HFFc6 (cell line): ENCODE results near the gene MSX2. TPM values are rescaled to one million over a fixed set of nuclear protein-coding genes. Genes with fewer than 3 reads are reported as not detected.

Experiments used
- DNase-seq: peaks from one replicate; pipeline ENCODE4 v3.0.0-alpha.2; 2018
- H3K27ac Mint-ChIP-seq: 2 replicates; pipeline ENCODE4 v1.8.0; 2020; ENCODE audit warnings: mild to moderate bottlenecking, mixed read lengths
- H3K27me3 Mint-ChIP-seq: 2 replicates; pipeline ENCODE4 v1.8.0; 2021; ENCODE audit warnings: mild to moderate bottlenecking, moderate library complexity, mixed read lengths; ENCODE audit not compliant: insufficient read depth
- H3K36me3 Mint-ChIP-seq: 2 replicates; pipeline ENCODE4 v1.8.0; 2021; ENCODE audit warnings: low read depth, mixed read lengths
- H3K4me1 Mint-ChIP-seq: 2 replicates; pipeline ENCODE4 v1.8.0; 2020; ENCODE audit warnings: low read depth, mixed read lengths
- H3K4me3 Mint-ChIP-seq: 2 replicates; pipeline ENCODE4 v1.8.0; 2020; ENCODE audit warnings: mild to moderate bottlenecking, moderate library complexity, mixed read lengths
- H3K9me3 Mint-ChIP-seq: 2 replicates; pipeline ENCODE4 v1.8.0; 2020; ENCODE audit warnings: mild to moderate bottlenecking, mixed read lengths
- CTCF ChIP-seq: fragments of 200-600 bp; sonication (generic); IDR thresholded peaks from 2 replicates; pipeline ENCODE4 v1.5.0; 2021; ENCODE audit warnings: antibody characterized with exemption, mild to moderate bottlenecking
- total RNA-seq, 6 experiments: library from RNA; stranded (reverse); fragmentation: NEBNext Ultra II Directional; extraction: Animal tissue kit (Norgen Biotek cat#: 25700); gene quantifications; 2 replicates in 1 of 6; 3 replicates in 5 of 6; pipeline ENCODE4 v1.2.3, GENCODE V29; 2021

MSX2 gene
- total RNA-seq, 6 experiments from 2014 or later: not detected

GRCh38 chr5:174731214-174732035, 7.0 kb downstream of the MSX2 start:
- no peak for DNase-seq
- Mint-ChIP-seq H3K27ac (no peak overlapping the region), H3K9me3 (peaks cover 16% of the 10 kb centered on the region), H3K36me3 (no peaks in the 10 kb centered on the region; the same call in 1 of the 2 replicates), H3K27me3 (peaks cover 15% of the 10 kb centered on the region), H3K4me1 (no peaks in the 10 kb centered on the region), H3K4me3 (no peak overlapping the region)
- no peak for TF ChIP-seq CTCF

GRCh38 chr5:174732036-174733020, 7.9 kb downstream of the MSX2 start:
- H3K4me1 Mint-ChIP-seq: no peaks in the 10 kb centered on the region
- no peak overlapping the region for H3K27ac Mint-ChIP-seq
- H3K27me3 Mint-ChIP-seq: peaks cover 15% of the 10 kb centered on the region
- TF ChIP-seq CTCF: no peak
- no peak for DNase-seq
- H3K9me3 Mint-ChIP-seq: peaks cover 21% of the 10 kb centered on the region
- no peak overlapping the region for H3K4me3 Mint-ChIP-seq
- no peaks in the 10 kb centered on the region; the same call in 1 of the 2 replicates for H3K36me3 Mint-ChIP-seq

GRCh38 chr5:174733091-174733690, 8.8 kb downstream of the MSX2 start:
- no peak overlapping the region for H3K27ac Mint-ChIP-seq
- peaks cover 15% of the 10 kb centered on the region for H3K27me3 Mint-ChIP-seq
- no peaks in the 10 kb centered on the region; the same call in 1 of the 2 replicates for H3K36me3 Mint-ChIP-seq
- H3K9me3 Mint-ChIP-seq: peaks cover 21% of the 10 kb centered on the region
- no peak for DNase-seq
- TF ChIP-seq CTCF: no peak
- no peak overlapping the region for H3K4me3 Mint-ChIP-seq
- no peaks in the 10 kb centered on the region for H3K4me1 Mint-ChIP-seq

GRCh38 chr5:174733836-174734235, 9.5 kb downstream of the MSX2 start:
- DNase-seq: no peak
- no peak overlapping the region for H3K4me3 Mint-ChIP-seq

More at GRCh38 chr5:174733836-174734235, 9.5 kb downstream of the MSX2 start:
- H3K36me3 Mint-ChIP-seq: no peaks in the 10 kb centered on the region; the same call in 1 of the 2 replicates
- peaks cover 15% of the 10 kb centered on the region for H3K27me3 Mint-ChIP-seq
- H3K9me3 Mint-ChIP-seq: peaks cover 21% of the 10 kb centered on the region
- H3K27ac Mint-ChIP-seq: no peak overlapping the region
- H3K4me1 Mint-ChIP-seq: no peaks in the 10 kb centered on the region
- no peak for TF ChIP-seq CTCF
